HepG2 (cell line): ENCODE measurements around the gene ZNF670. TPM values are rescaled to one million over a fixed set of nuclear protein-coding genes. Genes with fewer than 3 reads are reported as not detected.
A peak's percentile ranks its signal among the peaks of the same experiment; 100 is the strongest.

Source experiments
- AKAP8 ChIP-seq: sonication (generic); formaldehyde crosslinking; IDR thresholded peaks from 2 replicates; pipeline ENCODE4 v1.5.1; 2020; ENCODE audit warnings: mild to moderate bottlenecking, missing genetic modification reagents
- CHD4 ChIP-seq: fragments of 200-600 bp; sonication (generic); IDR thresholded peaks from 2 replicates; pipeline ENCODE4 v1.7.0; 2017; ENCODE audit warnings: mild to moderate bottlenecking, low read length, borderline replicate concordance
- DMAP1 ChIP-seq: IDR thresholded peaks from 2 replicates; pipeline ENCODE4 v1.6.1; 2016
- DR1 ChIP-seq: sonication (generic); formaldehyde crosslinking; IDR thresholded peaks from 2 replicates; pipeline ENCODE4 v1.8.0; 2021; ENCODE audit warnings: mild to moderate bottlenecking, missing genetic modification reagents, inconsistent platforms
- HDAC1 ChIP-seq: sonication (generic); formaldehyde crosslinking; IDR thresholded peaks from 2 replicates; pipeline ENCODE4 v1.5.1; 2020; ENCODE audit warnings: mild to moderate bottlenecking, missing genetic modification reagents
- HDAC6 ChIP-seq: fragments of 200-600 bp; sonication (generic); IDR thresholded peaks from 2 replicates; pipeline ENCODE4 v1.7.0; 2017; ENCODE audit warnings: mild to moderate bottlenecking, antibody characterized with exemption, low read length, low read depth
- MAFG ChIP-seq: sonication (generic); formaldehyde crosslinking; IDR thresholded peaks from 2 replicates; pipeline ENCODE4 v1.5.1; 2020; ENCODE audit warnings: mild to moderate bottlenecking, missing genetic modification reagents
- MAFK ChIP-seq, 2 experiments: IDR thresholded peaks in 1 of 2; conservative IDR thresholded peaks in 1 of 2; 2 replicates each; pipeline ENCODE4 v1.6.1; 2011; ENCODE audit warnings: improper control_type of control experiment in 2 of 2, low read length in 2 of 2
- MBNL3 ChIP-seq: fragments of 250-450 bp; sonication (Bioruptor Pico); conservative IDR thresholded peaks from 2 replicates; pipeline ENCODE4 v1.8.0; 2022; ENCODE audit warnings: mild to moderate bottlenecking, inconsistent platforms
- MXD3 ChIP-seq: IDR thresholded peaks from 2 replicates; pipeline ENCODE4 v1.6.1; 2016; ENCODE audit warnings: mild to moderate bottlenecking, missing biosample characterization, missing genetic modification reagents
- NFIC ChIP-seq: IDR thresholded peaks from 2 replicates; pipeline ENCODE4 v1.6.1; 2012; ENCODE audit warnings: mild to moderate bottlenecking, low read length, inconsistent platforms
- NR2C2 ChIP-seq: sonication (generic); formaldehyde crosslinking; IDR thresholded peaks from 2 replicates; pipeline ENCODE4 v1.4.0; 2020; ENCODE audit warnings: missing genetic modification reagents, mild to moderate bottlenecking, moderate library complexity, borderline replicate concordance
- NR2F1 ChIP-seq, 2 experiments: fragments of 450-650 bp in 1 of 2; formaldehyde crosslinking in 1 of 2; IDR thresholded peaks; 2 replicates each; pipeline versions ENCODE4 v1.5.0 to v1.6.1; 2016 to 2020; ENCODE audit warnings: mild to moderate bottlenecking in 1 of 2, missing compliant biosample characterization in 1 of 2, missing genetic modification reagents in 1 of 2, moderate library complexity in 1 of 2
- SAP130 ChIP-seq: IDR thresholded peaks from 2 replicates; pipeline ENCODE4 v1.6.1; 2016; ENCODE audit warnings: low read depth
- SMAD1 ChIP-seq: sonication (generic); formaldehyde crosslinking; IDR thresholded peaks from 2 replicates; pipeline ENCODE4 v1.4.0; 2020; ENCODE audit warnings: missing genetic modification reagents, low read depth, mild to moderate bottlenecking, borderline replicate concordance
- SP4 ChIP-seq: sonication (generic); formaldehyde crosslinking; IDR thresholded peaks from 2 replicates; pipeline ENCODE4 v1.8.1; 2023; ENCODE audit warnings: mild to moderate bottlenecking, missing genetic modification reagents
- TAF15 ChIP-seq: fragments of 200-400 bp; formaldehyde crosslinking; IDR thresholded peaks from one replicate; pipeline ENCODE4 v1.6.1; 2018; ENCODE audit warnings: mild to moderate bottlenecking, low read depth, low read length; ENCODE audit not compliant: poor library complexity, severe bottlenecking
- TEF ChIP-seq: sonication (generic); formaldehyde crosslinking; IDR thresholded peaks from 2 replicates; pipeline ENCODE4 v1.5.0; 2020; ENCODE audit warnings: missing genetic modification reagents
- TRIM24 ChIP-seq: sonication (generic); formaldehyde crosslinking; IDR thresholded peaks from 2 replicates; pipeline ENCODE4 v1.8.0; 2022; ENCODE audit warnings: mild to moderate bottlenecking, missing genetic modification reagents
- ZBTB21 ChIP-seq: sonication (generic); formaldehyde crosslinking; IDR thresholded peaks from 2 replicates; pipeline ENCODE4 v1.4.0; 2020; ENCODE audit warnings: missing genetic modification reagents
- ZBTB42 ChIP-seq: sonication (generic); formaldehyde crosslinking; IDR thresholded peaks from 2 replicates; pipeline ENCODE4 v1.5.0; 2020; ENCODE audit warnings: mild to moderate bottlenecking, missing genetic modification reagents
- ZC3H13 ChIP-seq: sonication (generic); formaldehyde crosslinking; IDR thresholded peaks from 2 replicates; pipeline ENCODE4 v1.8.1; 2023; ENCODE audit warnings: mild to moderate bottlenecking, missing genetic modification reagents, moderate library complexity
- ZFP36L1 ChIP-seq: sonication (generic); formaldehyde crosslinking; IDR thresholded peaks from 2 replicates; pipeline ENCODE4 v1.8.0; 2022; ENCODE audit warnings: mild to moderate bottlenecking, missing genetic modification reagents, moderate library complexity
- ZFP37 ChIP-seq: sonication (generic); formaldehyde crosslinking; IDR thresholded peaks from 2 replicates; pipeline ENCODE4 v1.4.0; 2020; ENCODE audit warnings: missing genetic modification reagents, borderline replicate concordance
- ZFP41 ChIP-seq: sonication (generic); formaldehyde crosslinking; IDR thresholded peaks from 2 replicates; pipeline ENCODE4 v1.4.0; 2020; ENCODE audit warnings: mild to moderate bottlenecking, missing genetic modification reagents, borderline replicate concordance
- ZFYVE20 ChIP-seq: sonication (generic); formaldehyde crosslinking; IDR thresholded peaks from 2 replicates; pipeline ENCODE4 v1.8.0; 2023; ENCODE audit warnings: low read depth, mild to moderate bottlenecking, moderate library complexity, missing genetic modification reagents, borderline replicate concordance
- ZKSCAN5 ChIP-seq: sonication (generic); formaldehyde crosslinking; IDR thresholded peaks from 2 replicates; pipeline ENCODE4 v1.5.1; 2020; ENCODE audit warnings: mild to moderate bottlenecking, missing genetic modification reagents
- ZNF468 ChIP-seq: sonication (generic); formaldehyde crosslinking; IDR thresholded peaks from 2 replicates; pipeline ENCODE4 v1.8.0; 2022; ENCODE audit warnings: mild to moderate bottlenecking, moderate library complexity, missing genetic modification reagents
- ZNF530 ChIP-seq: sonication (generic); formaldehyde crosslinking; IDR thresholded peaks from 2 replicates; pipeline ENCODE4 v1.5.0; 2020; ENCODE audit warnings: low read depth, mild to moderate bottlenecking, missing genetic modification reagents
- polyA plus RNA-seq, 8 experiments: library from polyadenylated mRNA; depleted of rRNA in 3 of 8; stranded (reverse) in 7 of 8; unstranded in 1 of 8; fragments of >200 nt; fragmentation: Illumina TruSeq in 4 of 8; extraction: Trizol in 4 of 8; gene quantifications; 2 replicates each; pipeline versions ENCODE4 v1.2.1 to v1.2.3, GENCODE V29; 2011 to 2016; ENCODE audit warnings: low read depth in 4 of 8, missing spikeins in 1 of 8, mixed read lengths in 1 of 8; ENCODE audit not compliant: insufficient read depth in 1 of 8
- total RNA-seq, 5 experiments: library from RNA; depleted of rRNA; stranded (reverse); fragments of >200 nt; fragmentation: Illumina TruSeq; extraction: Trizol; gene quantifications; 2 replicates each; pipeline ENCODE4 v1.2.3, GENCODE V29; 2016; ENCODE audit warnings: low read depth in 1 of 5
- TF ChIP-seq, protein P1 (sequence below): sonication (generic); formaldehyde crosslinking; IDR thresholded peaks from 2 replicates; pipeline ENCODE4 v1.8.0; 2022; ENCODE audit warnings: mild to moderate bottlenecking, missing genetic modification reagents, moderate library complexity

The ZNF670 gene
- total and polyA plus RNA-seq, 2 of the 13 experiments (the other 11 are each of a cell fraction or from before 2014, with no cell fraction given): 4.2 to 10.9 TPM

DNA sequence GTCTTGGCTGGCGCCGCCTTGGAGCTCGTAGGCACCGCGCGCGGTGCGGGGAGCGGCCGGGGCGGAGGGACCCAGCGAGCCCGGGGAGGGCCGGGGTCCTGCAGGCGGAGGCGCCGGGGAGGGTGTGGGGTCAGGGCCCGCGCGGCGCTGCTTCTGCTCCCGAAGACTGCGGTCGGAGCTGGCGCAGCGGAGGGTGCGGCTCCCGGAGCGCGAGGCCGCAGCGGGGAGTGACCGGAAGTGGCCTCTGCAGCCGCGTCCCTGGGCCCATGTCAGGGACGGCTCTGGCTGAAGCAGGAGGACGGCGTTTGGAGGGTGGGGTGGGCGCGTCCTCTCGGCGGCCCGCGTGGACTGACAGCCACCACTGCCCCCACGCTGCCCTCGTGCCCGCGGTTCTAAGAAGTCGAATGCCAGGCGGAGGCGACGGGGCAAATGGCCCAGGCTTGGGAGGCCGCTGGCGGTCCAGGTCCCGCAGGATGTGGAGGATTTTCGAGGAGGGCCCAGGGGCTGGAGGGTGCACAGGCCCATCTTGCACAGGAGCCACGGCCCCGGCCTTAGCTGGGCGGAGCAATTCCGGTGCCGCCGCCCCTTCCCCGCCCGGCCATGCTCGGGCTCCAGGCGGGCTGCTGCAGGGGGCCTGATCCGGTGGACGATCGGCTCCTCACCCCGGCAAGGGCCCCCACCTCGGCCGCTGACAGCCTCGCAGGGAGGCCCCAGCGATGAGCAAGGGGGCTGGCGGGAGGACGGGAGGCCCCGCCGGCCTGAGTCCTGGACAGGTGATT, 33.3 kb upstream of the ZNF670 start (continued):
- peak; percentile 79 for TF ChIP-seq MXD3
- TF ChIP-seq DR1 (CRISPR knock-in tag): peak; percentile 83
- no peak for TF ChIP-seq ZBTB21 (CRISPR knock-in tag)
- TF ChIP-seq ZNF468 (CRISPR knock-in tag): no peak
- peak; percentile 47 for TF ChIP-seq AKAP8 (CRISPR knock-in tag)
- no peak for TF ChIP-seq ZBTB42
- TF ChIP-seq ZC3H13 (CRISPR knock-in tag): peak; percentile 80
- TF ChIP-seq MAFK (conservative IDR thresholded peaks at IDR 0.05 in 1 of 2, IDR thresholded peaks at IDR 0.05 in 1 of 2; ENCODE audit: low read length in 2 of 2): no peak
- TF ChIP-seq ZFYVE20 (CRISPR knock-in tag): no peak; the same call in 1 of the 2 replicates
- no peak for TF ChIP-seq TRIM24 (CRISPR knock-in tag)
- TF ChIP-seq ZFP37 (CRISPR knock-in tag): peak; percentile 24; the same call in 1 of the 2 replicates
- TF ChIP-seq NR2F1 (CRISPR knock-in tag; IDR thresholded peaks at IDR 0.05): no peak
- TF ChIP-seq MAFG (CRISPR knock-in tag): no peak
- TF ChIP-seq, protein P1, sequence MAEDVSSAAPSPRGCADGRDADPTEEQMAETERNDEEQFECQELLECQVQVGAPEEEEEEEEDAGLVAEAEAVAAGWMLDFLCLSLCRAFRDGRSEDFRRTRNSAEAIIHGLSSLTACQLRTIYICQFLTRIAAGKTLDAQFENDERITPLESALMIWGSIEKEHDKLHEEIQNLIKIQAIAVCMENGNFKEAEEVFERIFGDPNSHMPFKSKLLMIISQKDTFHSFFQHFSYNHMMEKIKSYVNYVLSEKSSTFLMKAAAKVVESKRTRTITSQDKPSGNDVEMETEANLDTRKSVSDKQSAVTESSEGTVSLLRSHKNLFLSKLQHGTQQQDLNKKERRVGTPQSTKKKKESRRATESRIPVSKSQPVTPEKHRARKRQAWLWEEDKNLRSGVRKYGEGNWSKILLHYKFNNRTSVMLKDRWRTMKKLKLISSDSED (CRISPR knock-in tag): peak; percentile 52; the same call in 1 of the 2 replicates
- peak; percentile 71 for TF ChIP-seq SAP130 (CRISPR knock-in tag)
- TF ChIP-seq NR2C2 (CRISPR knock-in tag): peak; percentile 62
- no peak for TF ChIP-seq ZNF530
- TF ChIP-seq ZKSCAN5 (CRISPR knock-in tag): no peak
- TF ChIP-seq MBNL3 (CRISPR knock-in tag): no peak
- no peak for TF ChIP-seq HDAC6
- TF ChIP-seq ZFP41 (CRISPR knock-in tag): no peak
- TF ChIP-seq SP4 (CRISPR knock-in tag): peak; percentile 57; the same call in 1 of the 2 replicates
- no peak for TF ChIP-seq TAF15
- TF ChIP-seq CHD4: no peak
- peak; percentile 85 for TF ChIP-seq DMAP1 (CRISPR knock-in tag)
- peak; percentile 87; the same call in 1 of the 2 replicates for TF ChIP-seq HDAC1 (CRISPR knock-in tag)
- TF ChIP-seq TEF (CRISPR knock-in tag): no peak
- TF ChIP-seq ZFP36L1 (CRISPR knock-in tag): 0 out of 2 replicates have a peak, but pooled peaks have one; percentile 20
- TF ChIP-seq NFIC: no peak
- 0 out of 2 replicates have a peak, but pooled peaks have one; percentile 83 for TF ChIP-seq SMAD1 (CRISPR knock-in tag)
